ENCODE data around the gene CEACAM1. TPM values are rescaled to one million over a fixed set of nuclear protein-coding genes. Genes with fewer than 3 reads are reported as not detected.

The CEACAM1 gene
- total and polyA plus RNA-seq, 2 experiments from 2014 or later, result 0.63 to 3.0 TPM

DNA sequence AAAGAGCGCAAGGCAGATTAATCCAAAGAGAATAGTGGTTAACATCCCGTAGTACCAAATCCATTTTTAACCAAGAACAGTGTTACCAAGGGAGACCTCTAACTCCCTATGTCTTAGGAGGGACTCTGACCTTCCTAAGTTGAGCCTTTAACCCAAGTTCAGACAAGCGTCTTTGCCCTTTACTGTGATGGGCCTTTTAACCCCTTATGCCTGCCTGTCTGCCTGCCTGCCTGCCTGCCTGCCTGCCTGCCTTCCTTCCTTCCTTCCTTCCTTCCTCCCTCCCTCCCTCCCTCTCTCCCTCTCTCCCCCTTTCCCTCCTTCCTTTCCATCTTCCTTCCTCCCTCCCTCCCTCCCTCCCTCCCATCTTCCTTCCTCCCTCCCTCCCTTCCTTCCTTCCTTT, 32.6 kb downstream of the CEACAM1 start (continued):
- TF ChIP-seq ZNF331 (CRISPR knock-in tag; IDR thresholded peaks at IDR 0.05; ENCODE audit: low read depth) (no peak), CREB1 (CRISPR knock-in tag; IDR thresholded peaks at IDR 0.05; ENCODE audit: low read depth) (no peak), ZNF114 (CRISPR knock-in tag; IDR thresholded peaks at IDR 0.05) (no peak), STAT1 (IDR thresholded peaks at IDR 0.05; ENCODE audit: unreplicated experiment) (no peak), POLR2AphosphoS5 (IDR thresholded peaks at IDR 0.05; ENCODE audit: low read depth) (no peak)
- TF ChIP-seq, protein P1, sequence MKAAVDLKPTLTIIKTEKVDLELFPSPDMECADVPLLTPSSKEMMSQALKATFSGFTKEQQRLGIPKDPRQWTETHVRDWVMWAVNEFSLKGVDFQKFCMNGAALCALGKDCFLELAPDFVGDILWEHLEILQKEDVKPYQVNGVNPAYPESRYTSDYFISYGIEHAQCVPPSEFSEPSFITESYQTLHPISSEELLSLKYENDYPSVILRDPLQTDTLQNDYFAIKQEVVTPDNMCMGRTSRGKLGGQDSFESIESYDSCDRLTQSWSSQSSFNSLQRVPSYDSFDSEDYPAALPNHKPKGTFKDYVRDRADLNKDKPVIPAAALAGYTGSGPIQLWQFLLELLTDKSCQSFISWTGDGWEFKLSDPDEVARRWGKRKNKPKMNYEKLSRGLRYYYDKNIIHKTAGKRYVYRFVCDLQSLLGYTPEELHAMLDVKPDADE (IDR thresholded peaks at IDR 0.05), result no peak
- TF ChIP-seq, protein P2, sequence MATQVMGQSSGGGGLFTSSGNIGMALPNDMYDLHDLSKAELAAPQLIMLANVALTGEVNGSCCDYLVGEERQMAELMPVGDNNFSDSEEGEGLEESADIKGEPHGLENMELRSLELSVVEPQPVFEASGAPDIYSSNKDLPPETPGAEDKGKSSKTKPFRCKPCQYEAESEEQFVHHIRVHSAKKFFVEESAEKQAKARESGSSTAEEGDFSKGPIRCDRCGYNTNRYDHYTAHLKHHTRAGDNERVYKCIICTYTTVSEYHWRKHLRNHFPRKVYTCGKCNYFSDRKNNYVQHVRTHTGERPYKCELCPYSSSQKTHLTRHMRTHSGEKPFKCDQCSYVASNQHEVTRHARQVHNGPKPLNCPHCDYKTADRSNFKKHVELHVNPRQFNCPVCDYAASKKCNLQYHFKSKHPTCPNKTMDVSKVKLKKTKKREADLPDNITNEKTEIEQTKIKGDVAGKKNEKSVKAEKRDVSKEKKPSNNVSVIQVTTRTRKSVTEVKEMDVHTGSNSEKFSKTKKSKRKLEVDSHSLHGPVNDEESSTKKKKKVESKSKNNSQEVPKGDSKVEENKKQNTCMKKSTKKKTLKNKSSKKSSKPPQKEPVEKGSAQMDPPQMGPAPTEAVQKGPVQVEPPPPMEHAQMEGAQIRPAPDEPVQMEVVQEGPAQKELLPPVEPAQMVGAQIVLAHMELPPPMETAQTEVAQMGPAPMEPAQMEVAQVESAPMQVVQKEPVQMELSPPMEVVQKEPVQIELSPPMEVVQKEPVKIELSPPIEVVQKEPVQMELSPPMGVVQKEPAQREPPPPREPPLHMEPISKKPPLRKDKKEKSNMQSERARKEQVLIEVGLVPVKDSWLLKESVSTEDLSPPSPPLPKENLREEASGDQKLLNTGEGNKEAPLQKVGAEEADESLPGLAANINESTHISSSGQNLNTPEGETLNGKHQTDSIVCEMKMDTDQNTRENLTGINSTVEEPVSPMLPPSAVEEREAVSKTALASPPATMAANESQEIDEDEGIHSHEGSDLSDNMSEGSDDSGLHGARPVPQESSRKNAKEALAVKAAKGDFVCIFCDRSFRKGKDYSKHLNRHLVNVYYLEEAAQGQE (IDR thresholded peaks at IDR 0.05; ENCODE audit: unreplicated experiment), result no peak

DNA sequence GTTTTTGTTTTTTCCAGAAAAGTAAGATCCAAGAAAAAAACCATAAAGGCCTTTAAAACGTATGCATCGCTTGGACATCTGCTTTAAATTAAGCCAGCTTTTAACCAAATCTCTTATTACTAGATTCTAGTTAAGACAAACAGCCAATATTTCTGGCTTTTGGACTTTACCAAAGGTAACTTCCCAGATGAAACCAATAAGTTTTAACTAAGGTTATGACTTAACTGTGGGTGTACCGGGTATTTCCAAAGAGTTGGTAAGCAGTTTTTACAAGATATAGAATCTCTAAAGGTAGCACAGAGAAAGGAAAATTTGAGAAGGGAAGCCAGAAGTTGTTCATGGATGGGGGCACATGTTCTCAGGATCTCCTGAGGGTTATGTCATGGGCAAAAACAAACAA, 34.0 kb downstream of the CEACAM1 start:
- H2AFZ ChIP-seq, result no peak overlapping the region
- no peaks in the 10 kb centered on the region for H3K79me2 ChIP-seq (replicated peaks; ENCODE audit: insufficient read depth)
- Mint-ChIP-seq H3K9me3 (no peaks in the 10 kb centered on the region), H3K4me3 (no peak overlapping the region), H3K36me3 (ENCODE audit: low read depth) (no peaks in the 10 kb centered on the region), H3K27me3 (ENCODE audit: insufficient read depth, low read depth, poor library complexity) (peaks cover 2% of the 10 kb centered on the region), H3K27ac (no peak overlapping the region), H3K4me1 (peaks cover 32% of the 10 kb centered on the region)
- no peak overlapping the region for H3K4me2 ChIP-seq
- ATAC-seq (no peak), DNase-seq (ENCODE audit: low spot score) (no peak)
- no peaks in the 10 kb centered on the region for H3F3A ChIP-seq (replicated peaks; ENCODE audit: low read depth)
- peaks cover 5% of the 10 kb centered on the region; the same call in 1 of the 2 replicates for H3K9me2 ChIP-seq (ENCODE audit: insufficient read depth)
- TF ChIP-seq, protein P3, sequence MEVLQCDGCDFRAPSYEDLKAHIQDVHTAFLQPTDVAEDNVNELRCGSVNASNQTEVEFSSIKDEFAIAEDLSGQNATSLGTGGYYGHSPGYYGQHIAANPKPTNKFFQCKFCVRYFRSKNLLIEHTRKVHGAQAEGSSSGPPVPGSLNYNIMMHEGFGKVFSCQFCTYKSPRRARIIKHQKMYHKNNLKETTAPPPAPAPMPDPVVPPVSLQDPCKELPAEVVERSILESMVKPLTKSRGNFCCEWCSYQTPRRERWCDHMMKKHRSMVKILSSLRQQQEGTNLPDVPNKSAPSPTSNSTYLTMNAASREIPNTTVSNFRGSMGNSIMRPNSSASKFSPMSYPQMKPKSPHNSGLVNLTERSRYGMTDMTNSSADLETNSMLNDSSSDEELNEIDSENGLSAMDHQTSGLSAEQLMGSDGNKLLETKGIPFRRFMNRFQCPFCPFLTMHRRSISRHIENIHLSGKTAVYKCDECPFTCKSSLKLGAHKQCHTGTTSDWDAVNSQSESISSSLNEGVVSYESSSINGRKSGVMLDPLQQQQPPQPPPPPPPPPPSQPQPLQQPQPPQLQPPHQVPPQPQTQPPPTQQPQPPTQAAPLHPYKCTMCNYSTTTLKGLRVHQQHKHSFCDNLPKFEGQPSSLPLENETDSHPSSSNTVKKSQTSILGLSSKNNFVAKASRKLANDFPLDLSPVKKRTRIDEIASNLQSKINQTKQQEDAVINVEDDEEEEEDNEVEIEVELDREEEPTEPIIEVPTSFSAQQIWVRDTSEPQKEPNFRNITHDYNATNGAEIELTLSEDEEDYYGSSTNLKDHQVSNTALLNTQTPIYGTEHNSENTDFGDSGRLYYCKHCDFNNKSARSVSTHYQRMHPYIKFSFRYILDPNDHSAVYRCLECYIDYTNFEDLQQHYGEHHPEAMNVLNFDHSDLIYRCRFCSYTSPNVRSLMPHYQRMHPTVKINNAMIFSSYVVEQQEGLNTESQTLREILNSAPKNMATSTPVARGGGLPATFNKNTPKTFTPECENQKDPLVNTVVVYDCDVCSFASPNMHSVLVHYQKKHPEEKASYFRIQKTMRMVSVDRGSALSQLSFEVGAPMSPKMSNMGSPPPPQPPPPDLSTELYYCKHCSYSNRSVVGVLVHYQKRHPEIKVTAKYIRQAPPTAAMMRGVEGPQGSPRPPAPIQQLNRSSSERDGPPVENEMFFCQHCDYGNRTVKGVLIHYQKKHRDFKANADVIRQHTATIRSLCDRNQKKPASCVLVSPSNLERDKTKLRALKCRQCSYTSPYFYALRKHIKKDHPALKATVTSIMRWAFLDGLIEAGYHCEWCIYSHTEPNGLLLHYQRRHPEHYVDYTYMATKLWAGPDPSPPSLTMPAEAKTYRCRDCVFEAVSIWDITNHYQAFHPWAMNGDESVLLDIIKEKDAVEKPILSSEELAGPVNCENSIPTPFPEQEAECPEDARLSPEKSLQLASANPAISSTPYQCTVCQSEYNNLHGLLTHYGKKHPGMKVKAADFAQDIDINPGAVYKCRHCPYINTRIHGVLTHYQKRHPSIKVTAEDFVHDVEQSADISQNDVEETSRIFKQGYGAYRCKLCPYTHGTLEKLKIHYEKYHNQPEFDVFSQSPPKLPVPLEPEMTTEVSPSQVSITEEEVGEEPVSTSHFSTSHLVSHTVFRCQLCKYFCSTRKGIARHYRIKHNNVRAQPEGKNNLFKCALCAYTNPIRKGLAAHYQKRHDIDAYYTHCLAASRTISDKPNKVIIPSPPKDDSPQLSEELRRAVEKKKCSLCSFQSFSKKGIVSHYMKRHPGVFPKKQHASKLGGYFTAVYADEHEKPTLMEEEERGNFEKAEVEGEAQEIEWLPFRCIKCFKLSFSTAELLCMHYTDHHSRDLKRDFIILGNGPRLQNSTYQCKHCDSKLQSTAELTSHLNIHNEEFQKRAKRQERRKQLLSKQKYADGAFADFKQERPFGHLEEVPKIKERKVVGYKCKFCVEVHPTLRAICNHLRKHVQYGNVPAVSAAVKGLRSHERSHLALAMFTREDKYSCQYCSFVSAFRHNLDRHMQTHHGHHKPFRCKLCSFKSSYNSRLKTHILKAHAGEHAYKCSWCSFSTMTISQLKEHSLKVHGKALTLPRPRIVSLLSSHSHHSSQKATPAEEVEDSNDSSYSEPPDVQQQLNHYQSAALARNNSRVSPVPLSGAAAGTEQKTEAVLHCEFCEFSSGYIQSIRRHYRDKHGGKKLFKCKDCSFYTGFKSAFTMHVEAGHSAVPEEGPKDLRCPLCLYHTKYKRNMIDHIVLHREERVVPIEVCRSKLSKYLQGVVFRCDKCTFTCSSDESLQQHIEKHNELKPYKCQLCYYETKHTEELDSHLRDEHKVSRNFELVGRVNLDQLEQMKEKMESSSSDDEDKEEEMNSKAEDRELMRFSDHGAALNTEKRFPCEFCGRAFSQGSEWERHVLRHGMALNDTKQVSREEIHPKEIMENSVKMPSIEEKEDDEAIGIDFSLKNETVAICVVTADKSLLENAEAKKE (CRISPR knock-in tag; IDR thresholded peaks at IDR 0.05), result no peak
- no peak overlapping the region for H3K4me3 ChIP-seq
- H3K27ac ChIP-seq (ENCODE audit: low read depth), result no peak overlapping the region
- H3K36me3 ChIP-seq (ENCODE audit: insufficient read depth), result no peaks in the 10 kb centered on the region
- H4K20me1 ChIP-seq (replicated peaks; ENCODE audit: insufficient read depth), result no peaks in the 10 kb centered on the region
- H3K4me1 ChIP-seq (ENCODE audit: insufficient read depth), result peaks cover 26% of the 10 kb centered on the region
- no peaks in the 10 kb centered on the region for H3K27me3 ChIP-seq (ENCODE audit: insufficient read depth)

All from GM23338 (cell line).